Esophagus (tissue), 2 donors: ENCODE measurements around the gene DKKL1. TPM values are rescaled to one million over a fixed set of nuclear protein-coding genes. Genes with fewer than 3 reads are reported as not detected.
"Not testable (repeated sequence)": the region's sequence is repeated elsewhere in the genome, so short reads cannot be mapped to it uniquely, and the experiment has no call there.

ENCODE experiments used
- H3K27ac ChIP-seq, 2 donors: one replicate each; pipeline ENCODE4 v1.5.1; 2013; ENCODE audit warnings: low read depth in 2 of 2, mild to moderate bottlenecking in 2 of 2, inconsistent platforms in 1 of 2, low read length in 1 of 2, moderate library complexity in 1 of 2
- H3K27me3 ChIP-seq, 2 donors: one replicate each; pipeline ENCODE4 v1.6.1; 2013; ENCODE audit warnings: low read length in 2 of 2, control low read depth in 1 of 2, mild to moderate bottlenecking in 1 of 2; ENCODE audit not compliant: insufficient read depth in 2 of 2, control insufficient read depth in 1 of 2
- H3K36me3 ChIP-seq, 2 donors: one replicate each; pipeline ENCODE4 v1.6.1; 2013; ENCODE audit warnings: low read length in 1 of 2; ENCODE audit not compliant: control insufficient read depth in 2 of 2, insufficient read depth in 2 of 2
- H3K4me1 ChIP-seq, 2 donors: one replicate each; pipeline ENCODE4 v1.6.1; 2013; ENCODE audit warnings: low read length in 1 of 2; ENCODE audit not compliant: control insufficient read depth in 2 of 2, insufficient read depth in 2 of 2
- H3K4me3 ChIP-seq, 2 donors: one replicate each; pipeline ENCODE4 v1.5.1; 2013; ENCODE audit warnings: low read length in 2 of 2, mild to moderate bottlenecking in 2 of 2, low read depth in 1 of 2, moderate library complexity in 1 of 2
- H3K9me3 ChIP-seq, 2 donors: one replicate each; pipeline ENCODE4 v1.6.1; 2013; ENCODE audit warnings: mild to moderate bottlenecking in 2 of 2, low read depth in 1 of 2, low read length in 1 of 2, moderate library complexity in 1 of 2; ENCODE audit not compliant: control insufficient read depth in 2 of 2, insufficient read depth in 1 of 2
- WGBS, 2 donors: extraction: QIAGEN DNeasy Blood & Tissue Kit; methylation state at CpG; one replicate each; pipeline ENCODE4 v1.1.7; 2013; 5-methylcytosine and 5-hydroxymethylcytosine counted together
- polyA plus RNA-seq, 2 donors: library from polyadenylated mRNA; stranded (reverse); fragments of 200-250 nt; gene quantifications; one replicate each; pipeline ENCODE4 v1.2.3, GENCODE V29; 2013
- donor health status: healthy with polysubstance abuse.
- donor health status: Bipolar disorder and iron deficiency.

Gene DKKL1
- polyA plus RNA-seq, 2 donors, result 0.07 TPM; not detected in 1

GRCh38 chr19:49373174-49373573, 9.5 kb downstream of the DKKL1 start:
- H3K27me3 ChIP-seq, H3K4me1 ChIP-seq, H3K27ac ChIP-seq, H3K4me3 ChIP-seq, H3K36me3 ChIP-seq, H3K9me3 ChIP-seq: not testable (repeated sequence)
- 76 to 81% methylated on average over 3 of the region's 3 CpGs for WGBS, 2 donors

- Histone ChIP-seq H3K27me3 (no peaks in the 10 kb centered on the region), H3K4me3 (no peak overlapping the region), H3K36me3 (no peaks in the 10 kb centered on the region), H3K9me3 (peaks cover under 1 to 2% of the 10 kb centered on the region in 2 donors), H3K4me1 (no peaks in the 10 kb centered on the region), H3K27ac (no peak overlapping the region)
- 87% methylated on average over 15 to 16 of the region's 16 CpGs for WGBS, 2 donors
These were observed 11.2 kb downstream of the DKKL1 start for GRCh38 chr19:49374665-49375434.

GRCh38 chr19:49378512-49378911, 14.8 kb downstream of the DKKL1 start:
- Histone ChIP-seq H3K4me1 (no peaks in the 10 kb centered on the region), H3K36me3 (no peaks in the 10 kb centered on the region), H3K27me3 (no peaks in the 10 kb centered on the region), H3K4me3 (no peak overlapping the region), H3K27ac (no peak overlapping the region), H3K9me3 (no peaks in the 10 kb centered on the region)
- WGBS, 2 donors, result 69 to 86% methylated on average over 3 of the region's 3 CpGs

GRCh38 chr19:49380391-49380790, 16.7 kb downstream of the DKKL1 start:
- no peaks in the 10 kb centered on the region for H3K4me1 ChIP-seq
- no peak overlapping the region for H3K4me3 ChIP-seq
- no peaks in the 10 kb centered on the region for H3K9me3 ChIP-seq
- 92 to 96% methylated on average over 3 of the region's 3 CpGs for WGBS, 2 donors
- H3K36me3 ChIP-seq, result no peaks in the 10 kb centered on the region
- H3K27me3 ChIP-seq, result no peaks in the 10 kb centered on the region
- H3K27ac ChIP-seq, result no peak overlapping the region

- H3K4me3 ChIP-seq, result no peak overlapping the region
- H3K27me3 ChIP-seq, result no peaks in the 10 kb centered on the region
- H3K36me3 ChIP-seq, result no peaks in the 10 kb centered on the region
- 89 to 93% methylated on average over 5 of the region's 5 CpGs for WGBS, 2 donors
- H3K27ac ChIP-seq, result no peak overlapping the region
- H3K4me1 ChIP-seq, result no peaks in the 10 kb centered on the region
- no peaks in the 10 kb centered on the region for H3K9me3 ChIP-seq
These were observed 19.0 kb downstream of the DKKL1 start for GRCh38 chr19:49382639-49383038.

- H3K27me3 ChIP-seq, result no peaks in the 10 kb centered on the region
- no peaks in the 10 kb centered on the region for H3K4me1 ChIP-seq
- no peaks in the 10 kb centered on the region for H3K9me3 ChIP-seq
- H3K4me3 ChIP-seq, result no peak overlapping the region
- 50% methylated on average over 1 of the region's 1 CpG for WGBS, 2 donors
- no peaks in the 10 kb centered on the region for H3K36me3 ChIP-seq
- no peak overlapping the region for H3K27ac ChIP-seq
These were observed 19.9 kb downstream of the DKKL1 start for GRCh38 chr19:49383599-49383998.

- H3K4me3 ChIP-seq, result no peak within 1 kb of the TSS
- no peaks in the 10 kb centered on the region for H3K9me3 ChIP-seq
- H3K27me3 ChIP-seq, result no peaks in the 10 kb centered on the region
- H3K4me1 ChIP-seq, result no peaks in the 10 kb centered on the region
- H3K36me3 ChIP-seq, result no peaks in the 10 kb centered on the region
- 36 to 56% methylated on average over 39 to 40 of the region's 40 CpGs for WGBS, 2 donors
- no peak within 1 kb of the TSS for H3K27ac ChIP-seq
These were observed 24.3 kb downstream of the DKKL1 start, which contains the start of gene KASH5 for GRCh38 chr19:49387936-49388372. KASH5 (plus strand) TSS chr19:49388249; CDS start chr19:49390884, 2,635 bp downstream.

GRCh38 chr19:49389406-49389805, 25.7 kb downstream of the DKKL1 start:
- Histone ChIP-seq H3K27ac (no peak overlapping the region), H3K4me1 (no peaks in the 10 kb centered on the region), H3K9me3 (no peaks in the 10 kb centered on the region), H3K4me3 (no peak overlapping the region), H3K36me3 (no peaks in the 10 kb centered on the region), H3K27me3 (no peaks in the 10 kb centered on the region)
- 79 to 86% methylated on average over 20 of the region's 20 CpGs for WGBS, 2 donors

- Histone ChIP-seq H3K4me1 (no peaks in the 10 kb centered on the region), H3K4me3 (no peak overlapping the region), H3K27me3 (no peaks in the 10 kb centered on the region), H3K36me3 (no peaks in the 10 kb centered on the region), H3K27ac (no peak overlapping the region), H3K9me3 (no peaks in the 10 kb centered on the region)
- whole genome bisulfite sequencing, 2 donors, result 61 to 62% methylated on average over 26 of the region's 26 CpGs
These were observed 26.7 kb downstream of the DKKL1 start for GRCh38 chr19:49390131-49390928.
